ENCODE measurements around the gene GFAP.

- TF ChIP-seq CTCF (IDR thresholded peaks at IDR 0.05) (no peak), POLR2A (IDR thresholded peaks at IDR 0.05) (no peak)
These were observed 43.7 kb downstream of the GFAP start for GRCh38 chr17:44871556-44871955.
